ENCODE results near the gene F2. TPM values are rescaled to one million over a fixed set of nuclear protein-coding genes. Genes with fewer than 3 reads are reported as not detected.

The F2 gene
- total RNA-seq, 6 experiments from 2014 or later, result 825 to 1,339 (median 1,089) TPM

- peaks cover 7 to 47% (median 28%) of the 10 kb centered on the region in 4 donors for H3K36me3 ChIP-seq
- no peaks in the 10 kb centered on the region for H3K9me3 ChIP-seq
- 76% methylated on average over 3 of the region's 4 CpGs for WGBS (ENCODE audit: insufficient coverage, low coverage, low lambda C conversion rate, missing lambda C conversion rate)
- no peaks in the 10 kb centered on the region for H3K27me3 ChIP-seq
- H3K4me1 ChIP-seq, result peaks cover 0 to 21% (median 8%) of the 10 kb centered on the region in 4 donors
- H3K4me3 ChIP-seq, result no peak overlapping the region
- intact Hi-C loops (cut with DNase I), result no loop called here
- DNase-seq, result no peak
- H3K27ac ChIP-seq, result no peak overlapping the region
- TF ChIP-seq POLR2A (IDR thresholded peaks at IDR 0.05), result no peak
- TF ChIP-seq, protein P1, sequence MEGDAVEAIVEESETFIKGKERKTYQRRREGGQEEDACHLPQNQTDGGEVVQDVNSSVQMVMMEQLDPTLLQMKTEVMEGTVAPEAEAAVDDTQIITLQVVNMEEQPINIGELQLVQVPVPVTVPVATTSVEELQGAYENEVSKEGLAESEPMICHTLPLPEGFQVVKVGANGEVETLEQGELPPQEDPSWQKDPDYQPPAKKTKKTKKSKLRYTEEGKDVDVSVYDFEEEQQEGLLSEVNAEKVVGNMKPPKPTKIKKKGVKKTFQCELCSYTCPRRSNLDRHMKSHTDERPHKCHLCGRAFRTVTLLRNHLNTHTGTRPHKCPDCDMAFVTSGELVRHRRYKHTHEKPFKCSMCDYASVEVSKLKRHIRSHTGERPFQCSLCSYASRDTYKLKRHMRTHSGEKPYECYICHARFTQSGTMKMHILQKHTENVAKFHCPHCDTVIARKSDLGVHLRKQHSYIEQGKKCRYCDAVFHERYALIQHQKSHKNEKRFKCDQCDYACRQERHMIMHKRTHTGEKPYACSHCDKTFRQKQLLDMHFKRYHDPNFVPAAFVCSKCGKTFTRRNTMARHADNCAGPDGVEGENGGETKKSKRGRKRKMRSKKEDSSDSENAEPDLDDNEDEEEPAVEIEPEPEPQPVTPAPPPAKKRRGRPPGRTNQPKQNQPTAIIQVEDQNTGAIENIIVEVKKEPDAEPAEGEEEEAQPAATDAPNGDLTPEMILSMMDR (IDR thresholded peaks at IDR 0.05), result no peak
- ATAC-seq, result no peak
Measured at GRCh38 chr11:46692450-46692849, 26.6 kb upstream of the F2 start.

DNA sequence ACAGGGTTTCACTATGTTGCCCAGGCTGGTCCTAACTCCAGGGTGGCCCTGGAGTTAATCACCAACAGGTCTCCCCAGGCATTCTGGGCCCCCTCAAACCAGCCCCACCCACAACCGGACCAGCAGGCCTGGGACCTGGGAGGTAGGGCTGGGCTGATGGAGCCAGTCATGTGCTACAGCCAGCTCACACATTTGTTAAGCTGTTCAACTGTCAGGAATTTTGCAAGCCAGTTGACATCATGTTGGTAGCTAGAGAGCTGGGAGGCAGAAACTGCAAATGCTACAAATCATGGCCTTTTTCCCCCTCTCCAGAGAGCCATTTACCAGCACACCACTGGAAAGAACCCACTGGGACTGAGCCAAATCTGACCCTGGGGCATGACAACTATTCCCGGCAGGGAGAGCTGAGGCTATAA is 25.4 kb upstream of the F2 start:
- Histone ChIP-seq H3K4me3 (no peak overlapping the region), H3K27me3 (no peaks in the 10 kb centered on the region), H3K9me3 (no peaks in the 10 kb centered on the region), H3K4me1 (peaks cover 0 to 33% (median 14%) of the 10 kb centered on the region in 4 donors), H3K36me3 (peaks cover 0 to 37% (median 20%) of the 10 kb centered on the region in 4 donors), H3K27ac (no peak overlapping the region)
- WGBS (ENCODE audit: insufficient coverage, low coverage, low lambda C conversion rate, missing lambda C conversion rate), result 60% methylated on average over 1 of the region's 2 CpGs
- intact Hi-C loops (cut with DNase I), result no loop called here
- ATAC-seq (no peak), DNase-seq (no peak)
- TF ChIP-seq, protein P1 (IDR thresholded peaks at IDR 0.05), result no peak
- TF ChIP-seq POLR2A (IDR thresholded peaks at IDR 0.05), result no peak

GRCh38 chr11:46694072-46694471 is 24.9 kb upstream of the F2 start:
- H3K27me3 ChIP-seq, result no peaks in the 10 kb centered on the region
- DNase-seq, result no peak
- intact Hi-C loops (cut with DNase I), result no loop called here
- WGBS (ENCODE audit: insufficient coverage, low coverage, low lambda C conversion rate, missing lambda C conversion rate), result 65% methylated on average over 2 of the region's 6 CpGs
- H3K36me3 ChIP-seq, result peaks cover 0 to 37% (median 20%) of the 10 kb centered on the region in 4 donors
- H3K9me3 ChIP-seq, result no peaks in the 10 kb centered on the region
- H3K4me1 ChIP-seq, result peaks cover 0 to 38% (median 16%) of the 10 kb centered on the region in 4 donors
- H3K27ac ChIP-seq, result no peak overlapping the region
- H3K4me3 ChIP-seq, result no peak overlapping the region
- TF ChIP-seq, protein P1 (IDR thresholded peaks at IDR 0.05), result no peak
- ATAC-seq, result no peak

DNA sequence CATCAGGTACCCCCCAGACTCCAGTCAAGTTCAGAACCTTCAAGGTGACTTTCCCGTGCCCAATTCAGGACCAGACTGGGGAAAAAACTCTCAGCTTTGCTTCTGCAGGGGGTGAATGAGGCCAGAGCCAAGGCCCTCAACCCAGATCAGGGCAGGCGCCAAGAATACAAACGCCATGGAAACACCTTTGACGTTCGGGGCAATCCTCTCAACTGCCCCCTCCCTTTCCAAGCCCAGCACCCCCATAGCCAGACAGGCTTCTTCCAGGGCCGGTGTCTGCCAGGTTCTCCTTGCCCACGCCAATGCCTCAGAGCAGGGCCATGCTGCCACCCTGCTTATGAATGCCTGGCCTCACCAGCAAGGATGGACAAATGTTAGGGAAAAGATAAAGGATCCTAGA is 24.4 kb upstream of the F2 start:
- Histone ChIP-seq H3K27me3 (no peaks in the 10 kb centered on the region), H3K9me3 (no peaks in the 10 kb centered on the region), H3K36me3 (peaks cover 0 to 32% (median 17%) of the 10 kb centered on the region in 4 donors), H3K4me3 (no peak overlapping the region), H3K27ac (no peak overlapping the region), H3K4me1 (peaks cover 0 to 43% (median 19%) of the 10 kb centered on the region in 4 donors)
- TF ChIP-seq, protein P1 (IDR thresholded peaks at IDR 0.05), result no peak
- no peak for TF ChIP-seq POLR2A (IDR thresholded peaks at IDR 0.05)
- WGBS (ENCODE audit: insufficient coverage, low coverage, low lambda C conversion rate, missing lambda C conversion rate), result 17% methylated on average over 1 of the region's 7 CpGs
- ATAC-seq (no peak), DNase-seq (no peak)
- intact Hi-C loops (cut with DNase I), result no loop called here
